K562 (cell line): ENCODE data around the gene DCDC2. TPM values are rescaled to one million over a fixed set of nuclear protein-coding genes. Genes with fewer than 3 reads are reported as not detected.

ENCODE experiments used
- ATAC-seq: fragments of 200-7000 bp; cut with Tn5 transposase; 3 replicates; pipeline ENCODE4 v1.9.1; 2020; ENCODE audit warnings: moderate library complexity
- BruUV-seq: library from RNA; stranded (reverse); fragments of 400-500 nt; replicated peaks from 2 replicates; lab custom pipeline; 2021; lab: Mats Ljungman, UMichigan
- CTCF ChIA-PET: fragments of 300-600 bp; formaldehyde crosslinking; extraction: SDS; loops from one replicate; lab custom pipeline; 2021; ENCODE audit warnings: low intra/inter-chr PET ratio; lab: Yijun Ruan, JAX
- POLR2A ChIA-PET: fragments of 300-600, 350-650 bp; sonication (Branson Sonifier 250); formaldehyde crosslinking; extraction: SDS; loops from one replicate; lab custom pipeline; 2021; ENCODE audit warnings: antibody characterized with exemption, inconsistent platforms; lab: Yijun Ruan, JAX
- DNase-seq, 4 experiments: peaks; one replicate each; pipeline versions ENCODE4 v3.0.0 to v3.0.0-alpha.2; 2011 to 2018; ENCODE audit warnings: low spot score in 3 of 4, mixed read lengths in 3 of 4; ENCODE audit errors: extremely low read depth in 1 of 4
- FAIRE-seq: peaks from 2 replicates; lab custom pipeline; 2011; peaks lifted over from hg19 to GRCh38; lab: Jason Lieb, UNC
- H2AFZ ChIP-seq: 2 replicates; pipeline ENCODE4 v1.6.0; 2011; ENCODE audit warnings: low read depth, low read length, control low read depth, inconsistent platforms
- H3K27ac ChIP-seq: fragments of 200-600 bp; 3 replicates; pipeline ENCODE4 v1.8.0; 2011; ENCODE audit warnings: low read depth, mild to moderate bottlenecking, control low read depth, inconsistent platforms, low read length, moderate library complexity, mixed read lengths; ENCODE audit errors: extremely low read depth
- H3K27me3 ChIP-seq, 2 experiments: fragments of 300-600 bp in 1 of 2; 2 replicates in 1 of 2; 3 replicates in 1 of 2; pipeline versions ENCODE4 v1.6.0 to v1.8.0; 2011; ENCODE audit warnings: inconsistent platforms in 2 of 2, low read length in 2 of 2, mild to moderate bottlenecking in 1 of 2, mixed read lengths in 1 of 2, moderate library complexity in 1 of 2; ENCODE audit not compliant: control insufficient read depth in 2 of 2, insufficient read depth in 2 of 2
- H3K36me3 ChIP-seq: fragments of 300-600 bp; 3 replicates; pipeline ENCODE4 v1.8.0; 2011; ENCODE audit warnings: mild to moderate bottlenecking, low read length, inconsistent platforms; ENCODE audit not compliant: control insufficient read depth, insufficient read depth
- H3K4me1 ChIP-seq, 2 experiments: fragments of 200-600 bp in 1 of 2; replicated peaks in 1 of 2; 2 replicates in 1 of 2; 3 replicates in 1 of 2; pipeline versions ENCODE4 v1.5.1 to v1.8.0; 2011; ENCODE audit warnings: inconsistent platforms in 2 of 2, low read length in 2 of 2, mild to moderate bottlenecking in 1 of 2, mixed read lengths in 1 of 2, moderate library complexity in 1 of 2; ENCODE audit not compliant: control insufficient read depth in 2 of 2, insufficient read depth in 2 of 2
- H3K4me2 ChIP-seq: 2 replicates; pipeline ENCODE4 v1.6.1; 2011; ENCODE audit warnings: low read length, control low read depth, inconsistent platforms, mixed read lengths; ENCODE audit not compliant: insufficient read depth
- H3K4me3 ChIP-seq: fragments of 200-600 bp; sonication (generic), shearing (Covaris generic); 2 replicates; pipeline ENCODE4 v1.5.1; 2016; ENCODE audit warnings: control low read depth, inconsistent platforms
- H3K79me2 ChIP-seq: fragments of 200-600 bp; 3 replicates; pipeline ENCODE4 v1.8.0; 2011; ENCODE audit warnings: low read length, inconsistent platforms; ENCODE audit not compliant: control insufficient read depth, insufficient read depth
- H3K9ac ChIP-seq, 2 experiments: 2 replicates each; pipeline versions ENCODE4 v1.6.0 to v1.6.1; 2011; ENCODE audit warnings: low read depth in 2 of 2, low read length in 2 of 2, control low read depth in 1 of 2, inconsistent platforms in 1 of 2, mild to moderate bottlenecking in 1 of 2, mixed read lengths in 1 of 2; ENCODE audit not compliant: insufficient read depth in 1 of 2
- H3K9me1 ChIP-seq: one replicate; pipeline ENCODE4 v1.6.0; 2011; ENCODE audit warnings: inconsistent platforms, mild to moderate bottlenecking, low read length, moderate library complexity; ENCODE audit not compliant: control insufficient read depth, insufficient read depth
- H3K9me3 ChIP-seq: replicated peaks from 2 replicates; pipeline ENCODE4 v1.5.1; 2011; ENCODE audit warnings: low read depth, low read length, inconsistent platforms; ENCODE audit not compliant: control insufficient read depth, insufficient read depth
- H4K20me1 ChIP-seq: replicated peaks from 2 replicates; pipeline ENCODE4 v1.6.1; 2011; ENCODE audit warnings: low read length, inconsistent platforms, mixed read lengths; ENCODE audit not compliant: control insufficient read depth, insufficient read depth
- ETV1 ChIP-seq: fragments of 450-650 bp; conservative IDR thresholded peaks from 2 replicates; pipeline ENCODE4 v1.6.1; 2016; ENCODE audit warnings: missing genetic modification characterization, control low read depth, low read depth, missing compliant biosample characterization
- HDAC6 ChIP-seq: IDR thresholded peaks from 2 replicates; pipeline ENCODE4 v1.6.1; 2012; ENCODE audit warnings: low read depth, mild to moderate bottlenecking, control low read depth, inconsistent platforms, low read length, moderate library complexity
- HMG20A ChIP-seq: fragments of 450-650 bp; formaldehyde crosslinking; conservative IDR thresholded peaks from 2 replicates; pipeline ENCODE4 v1.4.0; 2020; ENCODE audit warnings: mild to moderate bottlenecking, mixed read lengths
- NCOA1 ChIP-seq: fragments of 450-650 bp; IDR thresholded peaks from 2 replicates; pipeline ENCODE4 v1.6.1; 2016; ENCODE audit warnings: low read depth
- PTBP1 ChIP-seq: fragments of 200-400 bp; formaldehyde crosslinking; IDR thresholded peaks from 2 replicates; pipeline ENCODE4 v1.6.1; 2017; ENCODE audit warnings: low read depth, low read length
- YY1 ChIP-seq, 3 experiments: IDR thresholded peaks; 2 replicates each; pipeline ENCODE4 v1.6.1; 2011; ENCODE audit warnings: low read length in 2 of 3, mild to moderate bottlenecking in 2 of 3, moderate library complexity in 2 of 3, borderline replicate concordance in 1 of 3, control low read depth in 1 of 3, low read depth in 1 of 3; ENCODE audit not compliant: insufficient read depth in 3 of 3, insufficient replicate concordance in 2 of 3, control insufficient read depth in 1 of 3, insufficient read length in 1 of 3; ENCODE audit errors: extremely low read depth in 1 of 3
- ZBTB17 ChIP-seq: fragments of 450-650 bp; formaldehyde crosslinking; IDR thresholded peaks from 2 replicates; pipeline ENCODE4 v1.4.0; 2020; ENCODE audit warnings: mild to moderate bottlenecking
- WGBS: fragments of 100-300 bp; shearing (Covaris generic); methylation state at CpG from one replicate; pipeline ENCODE4 v1.1.6; 2016; ENCODE audit warnings: low coverage, mixed read lengths; ENCODE audit not compliant: insufficient coverage; ENCODE audit errors: missing lambda C conversion rate; 5-methylcytosine and 5-hydroxymethylcytosine counted together
- in situ Hi-C: fragments of 300-500 bp; cut with MboI; formaldehyde crosslinking; loops from 4 replicates; pipeline ENCODE4 v1.15.0; 2018; ENCODE audit warnings: inconsistent platforms, mixed read lengths
- intact Hi-C: fragments of 100-400 bp; cut with micrococcal nuclease; formaldehyde crosslinking; loops from 2 replicates; pipeline ENCODE4 v1.14.2; 2022
- polyA plus RNA-seq, 8 experiments: library from polyadenylated mRNA; depleted of rRNA in 4 of 8; stranded (reverse) in 5 of 8; unstranded in 3 of 8; fragments of >200 nt; fragmentation: Nextera tagmentation in 2 of 8; fragmentation: Illumina TruSeq in 1 of 8; extraction: Ambion mirVana in 2 of 8; extraction: Trizol in 1 of 8; gene quantifications; 2 replicates each; pipeline versions ENCODE4 v1.2.1 to v1.2.3, GENCODE V29; 2011 to 2014; ENCODE audit warnings: inconsistent platforms in 1 of 8, missing spikeins in 1 of 8
- total RNA-seq, 7 experiments: library from RNA; depleted of rRNA in 6 of 7; stranded (reverse); fragments of >200 nt in 6 of 7; fragmentation: Illumina TruSeq in 2 of 7; extraction: Trizol in 2 of 7; gene quantifications; 2 replicates each; pipeline versions ENCODE4 v1.2.1 to v1.2.3, GENCODE V29; 2011 to 2021; ENCODE audit warnings: low replicate concordance in 1 of 7
- TF ChIP-seq, protein P1 (sequence below): fragments of 450-650 bp; IDR thresholded peaks from 2 replicates; pipeline ENCODE4 v1.6.1; 2016; ENCODE audit warnings: antibody characterized with exemption
- TF ChIP-seq, protein P2 (sequence below): fragments of 250-450 bp; sonication (Bioruptor Pico); IDR thresholded peaks from 2 replicates; pipeline ENCODE4 v1.6.1; 2021; ENCODE audit warnings: mild to moderate bottlenecking
- TF ChIP-seq, protein P3 (sequence below): sonication (generic); formaldehyde crosslinking; IDR thresholded peaks from 2 replicates; pipeline ENCODE4 v1.8.1; 2023; ENCODE audit warnings: mild to moderate bottlenecking, missing genetic modification reagents

Gene DCDC2
- total and polyA plus RNA-seq, 9 of the 15 experiments (the other 6 are each of a cell fraction or from before 2014, with no cell fraction given): 0.04 TPM; not detected in 8

DNA sequence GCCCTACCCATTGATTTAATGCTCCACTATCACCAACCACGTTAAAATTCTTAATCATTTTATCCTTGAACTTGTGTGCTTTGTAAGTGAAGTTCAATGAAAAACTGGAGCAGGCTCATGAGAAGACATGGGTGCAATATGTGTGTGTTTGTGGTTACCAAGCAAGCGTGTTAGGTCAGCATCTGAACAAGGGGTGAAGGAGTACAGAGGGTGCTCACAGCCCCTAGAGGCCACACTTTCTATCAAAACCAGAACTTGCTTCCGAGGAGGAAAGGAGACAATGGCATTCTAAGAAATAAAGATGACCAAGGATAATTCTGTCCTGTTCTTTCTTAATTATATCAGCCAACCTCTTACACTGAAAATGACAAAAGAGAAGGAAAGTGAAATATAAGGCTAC, 138.2 kb downstream of the DCDC2 start:
- H3K27ac ChIP-seq: no peak overlapping the region
- intact Hi-C loops (no loop called here), in situ Hi-C loops (no loop called here)
- no peaks in the 10 kb centered on the region for H3K36me3 ChIP-seq
- no peaks in the 10 kb centered on the region for H3K4me1 ChIP-seq
- H3K9me1 ChIP-seq: no peaks in the 10 kb centered on the region
- H3K9ac ChIP-seq: no peak overlapping the region
- ChIA-PET CTCF (no interaction called here), POLR2A (no interaction called here)
- H3K79me2 ChIP-seq: no peaks in the 10 kb centered on the region
- no peak overlapping the region for H3K4me2 ChIP-seq
- DNase-seq: no peak
- FAIRE-seq: no peak
- no peaks in the 10 kb centered on the region for H3K9me3 ChIP-seq
- BruUV-seq: no TSS peak
- TF ChIP-seq PTBP1 (no peak), ZBTB17 (no peak), HDAC6 (no peak), HMG20A (CRISPR knock-in tag) (no peak), ETV1 (tag) (no peak), NCOA1 (no peak), YY1 (IDR thresholded peaks at IDR 0.05; ENCODE audit: borderline replicate concordance in 1 of 3, control insufficient read depth in 1 of 3, extremely low read depth in 1 of 3, insufficient read depth in 3 of 3, insufficient read length in 1 of 3, insufficient replicate concordance in 2 of 3, low read depth in 1 of 3, low read length in 2 of 3) (no peak)
- TF ChIP-seq, protein P1, sequence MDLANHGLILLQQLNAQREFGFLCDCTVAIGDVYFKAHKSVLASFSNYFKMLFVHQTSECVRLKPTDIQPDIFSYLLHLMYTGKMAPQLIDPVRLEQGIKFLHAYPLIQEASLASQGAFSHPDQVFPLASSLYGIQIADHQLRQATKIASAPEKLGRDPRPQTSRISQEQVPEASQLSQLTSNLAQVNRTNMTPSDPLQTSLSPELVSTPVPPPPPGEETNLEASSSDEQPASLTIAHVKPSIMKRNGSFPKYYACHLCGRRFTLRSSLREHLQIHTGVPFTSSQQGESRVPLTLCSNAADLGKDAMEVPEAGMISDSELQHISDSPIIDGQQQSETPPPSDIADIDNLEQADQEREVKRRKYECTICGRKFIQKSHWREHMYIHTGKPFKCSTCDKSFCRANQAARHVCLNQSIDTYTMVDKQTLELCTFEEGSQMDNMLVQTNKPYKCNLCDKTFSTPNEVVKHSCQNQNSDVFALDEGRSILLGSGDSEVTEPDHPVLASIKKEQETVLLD: no peak
- TF ChIP-seq, protein P2, sequence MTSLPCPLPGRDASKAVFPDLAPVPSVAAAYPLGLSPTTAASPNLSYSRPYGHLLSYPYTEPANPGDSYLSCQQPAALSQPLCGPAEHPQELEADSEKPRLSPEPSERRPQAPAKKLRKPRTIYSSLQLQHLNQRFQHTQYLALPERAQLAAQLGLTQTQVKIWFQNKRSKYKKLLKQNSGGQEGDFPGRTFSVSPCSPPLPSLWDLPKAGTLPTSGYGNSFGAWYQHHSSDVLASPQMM (CRISPR knock-in tag): no peak
- TF ChIP-seq, protein P3, sequence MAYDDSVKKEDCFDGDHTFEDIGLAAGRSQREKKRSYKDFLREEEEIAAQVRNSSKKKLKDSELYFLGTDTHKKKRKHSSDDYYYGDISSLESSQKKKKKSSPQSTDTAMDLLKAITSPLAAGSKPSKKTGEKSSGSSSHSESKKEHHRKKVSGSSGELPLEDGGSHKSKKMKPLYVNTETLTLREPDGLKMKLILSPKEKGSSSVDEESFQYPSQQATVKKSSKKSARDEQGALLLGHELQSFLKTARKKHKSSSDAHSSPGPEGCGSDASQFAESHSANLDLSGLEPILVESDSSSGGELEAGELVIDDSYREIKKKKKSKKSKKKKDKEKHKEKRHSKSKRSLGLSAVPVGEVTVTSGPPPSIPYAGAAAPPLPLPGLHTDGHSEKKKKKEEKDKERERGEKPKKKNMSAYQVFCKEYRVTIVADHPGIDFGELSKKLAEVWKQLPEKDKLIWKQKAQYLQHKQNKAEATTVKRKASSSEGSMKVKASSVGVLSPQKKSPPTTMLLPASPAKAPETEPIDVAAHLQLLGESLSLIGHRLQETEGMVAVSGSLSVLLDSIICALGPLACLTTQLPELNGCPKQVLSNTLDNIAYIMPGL (CRISPR knock-in tag): no peak
- H4K20me1 ChIP-seq: no peaks in the 10 kb centered on the region
- no peak overlapping the region for H3K4me3 ChIP-seq
- WGBS: 0% methylated on average over 3 of the region's 3 CpGs
- no peak for ATAC-seq
- H3K27me3 ChIP-seq: no peaks in the 10 kb centered on the region
- no peak overlapping the region for H2AFZ ChIP-seq
